Activated CD8-positive, alpha-beta memory T cell treated with anti-CD3 and anti-CD28 coated beads for 48 hours (primary cell): ENCODE measurements around the gene GABRB3.

Experiments used
- DNase-seq, 3 experiments: peaks; one replicate each; pipeline ENCODE4 v3.0.0-alpha.2; 2020; ENCODE audit warnings: low read depth in 2 of 3, low spot score in 2 of 3

The GABRB3 gene

DNA sequence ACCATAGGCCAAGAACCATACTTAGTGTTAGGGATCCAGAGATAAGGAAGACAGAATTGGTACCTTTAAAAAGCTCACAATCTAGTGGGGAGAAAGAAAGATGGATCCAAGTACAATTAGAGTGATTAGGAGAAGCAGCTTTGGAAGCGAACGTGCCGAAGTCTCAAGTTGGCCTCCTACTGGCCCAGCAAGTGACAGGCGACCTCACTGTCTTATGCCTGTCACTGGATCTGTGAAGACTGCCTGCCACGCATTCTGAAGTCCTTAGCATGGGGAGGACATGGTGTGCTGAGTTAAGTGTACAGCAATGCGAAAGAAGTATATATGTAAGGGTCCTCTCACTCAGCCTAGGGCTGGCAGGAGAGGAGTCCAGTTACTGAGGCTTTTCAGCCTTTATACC, 141.0 kb downstream of the GABRB3 start:
- no peak for DNase-seq

DNA sequence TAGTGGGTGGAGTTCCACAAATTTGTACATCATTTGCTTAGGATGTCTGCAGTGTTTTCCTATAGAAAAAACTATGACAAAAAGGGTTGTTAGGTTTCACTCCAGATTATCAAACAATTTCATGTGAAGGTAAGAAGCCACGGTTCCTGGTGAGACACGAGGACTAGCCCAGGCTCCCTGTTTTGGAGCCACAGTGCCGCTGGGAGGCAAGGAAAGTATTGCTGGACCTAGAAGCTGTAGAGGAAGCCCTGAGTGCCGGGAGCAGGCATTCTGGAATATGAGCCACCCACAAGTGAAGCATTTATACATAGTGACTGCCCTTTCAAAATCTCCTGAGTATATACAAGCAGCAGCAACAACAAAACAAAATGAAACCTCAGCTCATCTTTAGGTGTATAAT, 142.0 kb downstream of the GABRB3 start:
- DNase-seq: no peak

DNA sequence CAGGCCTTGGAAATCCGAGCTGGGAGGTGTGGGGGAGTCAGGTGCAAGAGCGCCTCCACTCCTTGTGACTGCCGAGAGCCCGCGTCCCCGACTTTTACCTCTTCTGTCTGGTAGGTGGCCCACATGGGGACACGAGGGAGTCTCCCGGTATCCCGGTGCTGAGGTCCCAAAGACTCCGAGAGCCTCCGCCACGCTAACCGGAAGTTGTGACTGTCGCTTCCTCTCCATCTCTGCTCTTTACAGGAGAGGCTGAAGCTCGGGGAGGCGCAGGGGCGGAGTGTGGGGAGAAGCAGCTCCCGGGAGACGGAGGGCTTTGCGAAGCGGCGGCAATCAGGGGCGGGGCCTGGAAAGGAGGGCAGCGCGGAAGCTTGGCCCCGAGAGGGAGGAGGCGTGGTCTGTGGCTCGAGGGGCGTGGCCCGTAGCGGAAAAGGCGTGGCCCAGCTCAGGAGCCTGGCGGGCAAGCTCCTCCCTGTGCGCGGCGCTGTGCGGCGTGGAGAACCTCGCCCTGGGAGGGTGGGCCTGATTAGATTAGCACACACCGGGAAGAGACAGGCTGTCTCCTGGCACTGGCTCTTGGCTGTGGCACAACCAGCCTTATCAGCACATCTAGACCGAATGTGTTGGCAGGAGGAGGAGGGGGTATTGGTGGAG, 143.9 kb downstream of the GABRB3 start:
- DNase-seq: no peak

DNA sequence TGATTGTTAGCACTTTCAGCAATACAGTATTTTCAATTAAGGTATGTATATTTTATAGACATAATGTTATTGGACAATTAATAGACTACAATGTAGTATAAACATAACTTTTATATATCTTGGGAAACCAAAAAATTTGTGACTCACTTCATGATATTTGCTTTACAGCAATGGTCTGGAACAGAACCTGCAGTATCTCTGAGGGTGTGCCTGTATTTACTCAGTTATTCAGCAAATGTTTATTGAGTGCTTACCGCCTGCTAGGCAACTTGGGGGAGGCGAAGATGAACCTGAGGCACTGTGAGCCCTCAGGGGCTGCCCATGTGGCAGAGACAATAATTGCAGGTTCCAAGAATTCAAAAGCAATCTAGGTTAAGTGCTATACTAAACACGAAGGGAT, 144.8 kb downstream of the GABRB3 start:
- no peak for DNase-seq

DNA sequence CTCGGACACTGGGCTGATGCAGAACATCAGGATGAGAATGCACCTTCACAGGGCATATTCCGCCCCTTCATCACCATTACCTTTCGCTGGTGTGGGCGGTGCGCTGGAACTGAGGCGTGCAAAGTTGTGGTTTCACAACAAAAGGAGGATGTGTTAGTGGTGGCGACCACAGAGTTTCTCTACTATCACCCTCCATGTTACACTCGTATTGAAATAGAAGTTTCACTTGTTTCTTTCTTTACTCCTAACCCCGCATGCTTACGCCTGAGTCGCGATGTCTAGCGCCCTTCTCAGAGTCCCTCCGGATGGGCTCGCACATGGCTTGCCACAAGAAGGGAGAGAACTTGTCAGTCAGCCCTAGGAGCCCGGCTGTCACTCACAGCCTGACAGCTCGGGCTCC, 148.7 kb downstream of the GABRB3 start:
- DNase-seq: no peak

DNA sequence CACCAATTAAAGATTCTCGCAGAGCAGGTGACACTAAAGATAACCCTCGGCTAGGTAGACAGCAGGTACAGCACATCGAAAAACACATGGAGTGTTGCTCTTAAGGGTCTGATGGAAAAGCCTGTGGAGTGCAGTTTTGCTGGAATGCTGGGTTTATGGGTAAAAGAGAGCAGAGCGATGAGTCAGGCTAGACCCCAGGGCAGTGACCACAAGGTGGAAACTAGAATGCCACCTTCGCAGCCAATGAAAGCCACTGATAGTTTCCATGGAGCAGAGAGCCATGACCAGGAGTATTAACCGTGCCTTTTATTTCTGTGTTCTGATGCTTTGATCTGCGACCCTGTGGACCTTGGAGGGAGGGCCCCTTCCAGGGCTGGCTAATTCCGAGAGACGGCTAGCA, 149.8 kb downstream of the GABRB3 start:
- DNase-seq: no peak

DNA sequence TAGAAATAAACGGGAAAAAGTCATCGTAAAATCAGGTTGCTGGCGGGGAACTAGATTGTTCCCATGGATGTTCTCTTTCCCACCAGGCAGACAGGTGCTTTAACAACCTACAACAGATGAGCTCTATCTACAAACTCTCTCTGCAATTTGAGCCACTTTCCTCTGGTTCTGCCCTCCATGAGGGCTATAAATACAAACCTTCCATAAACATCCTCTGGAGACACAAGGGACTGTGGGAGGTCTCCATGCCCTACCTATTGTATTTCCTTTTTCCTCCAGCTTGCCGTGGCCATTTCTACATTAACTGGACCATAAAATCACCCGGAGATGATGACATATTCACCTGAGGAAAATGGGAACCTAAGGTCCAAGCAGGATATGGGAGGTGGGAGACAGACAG, 151.1 kb downstream of the GABRB3 start:
- no peak for DNase-seq

DNA sequence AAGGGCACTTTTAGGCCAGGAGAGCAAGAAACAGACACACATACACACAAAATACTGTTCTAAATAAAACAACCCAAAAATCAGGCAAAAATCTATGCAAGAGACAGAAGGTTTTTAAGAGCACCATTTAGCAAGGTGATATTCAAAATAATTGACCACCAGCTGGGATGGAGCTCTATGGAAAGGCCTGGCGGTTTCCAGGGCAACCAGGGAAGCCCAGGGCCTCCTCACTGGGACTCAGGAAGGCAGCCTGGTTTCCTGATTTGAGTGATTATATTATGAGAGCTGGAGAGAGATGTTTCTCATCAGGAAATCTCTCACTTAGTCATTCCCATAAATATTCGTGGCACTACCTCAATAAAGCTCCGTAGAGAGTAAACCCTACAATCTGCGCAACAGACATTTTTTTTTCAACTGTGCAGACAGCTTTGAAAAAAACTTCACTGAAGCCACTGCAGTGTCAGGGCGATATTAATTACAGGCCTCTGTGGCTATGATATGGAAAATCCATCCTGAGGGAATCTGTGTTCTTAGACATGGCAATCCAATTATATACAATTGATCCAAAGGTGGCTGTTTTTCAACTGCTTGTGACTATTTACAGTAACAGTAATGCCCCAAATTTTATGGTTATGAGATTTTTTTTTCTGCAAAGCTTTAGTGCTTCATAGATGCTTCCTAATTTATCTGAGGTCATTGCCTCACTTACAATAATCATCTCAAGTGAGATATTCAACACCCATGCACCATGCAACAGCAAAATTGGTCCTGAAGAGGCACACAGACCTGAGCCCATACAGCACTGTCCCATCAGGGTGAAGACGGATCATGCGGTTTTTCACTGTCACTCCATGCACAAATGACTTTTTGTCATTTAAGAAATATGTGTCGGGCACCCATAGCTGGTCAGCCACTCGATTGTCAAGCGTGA, 152.1 kb downstream of the GABRB3 start:
- DNase-seq: no peak

DNA sequence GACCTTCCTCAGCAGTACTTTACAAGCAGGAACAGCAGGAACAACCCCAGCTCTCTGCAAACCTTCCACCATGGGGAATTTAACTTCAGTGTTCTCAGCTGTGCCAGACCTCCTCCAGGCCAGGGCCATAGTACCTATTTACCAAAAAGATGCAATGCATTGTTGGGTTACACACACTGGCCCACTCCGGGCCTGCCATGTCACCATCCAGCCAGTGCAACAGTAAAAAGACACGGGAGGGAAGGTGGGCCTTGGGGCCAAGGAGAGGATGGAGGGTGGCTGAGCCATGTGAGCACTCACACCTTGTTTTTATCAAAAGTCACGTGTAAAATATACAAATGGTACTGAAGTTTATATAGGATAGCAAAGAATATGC, 157.0 kb downstream of the GABRB3 start:
- no peak for DNase-seq

DNA sequence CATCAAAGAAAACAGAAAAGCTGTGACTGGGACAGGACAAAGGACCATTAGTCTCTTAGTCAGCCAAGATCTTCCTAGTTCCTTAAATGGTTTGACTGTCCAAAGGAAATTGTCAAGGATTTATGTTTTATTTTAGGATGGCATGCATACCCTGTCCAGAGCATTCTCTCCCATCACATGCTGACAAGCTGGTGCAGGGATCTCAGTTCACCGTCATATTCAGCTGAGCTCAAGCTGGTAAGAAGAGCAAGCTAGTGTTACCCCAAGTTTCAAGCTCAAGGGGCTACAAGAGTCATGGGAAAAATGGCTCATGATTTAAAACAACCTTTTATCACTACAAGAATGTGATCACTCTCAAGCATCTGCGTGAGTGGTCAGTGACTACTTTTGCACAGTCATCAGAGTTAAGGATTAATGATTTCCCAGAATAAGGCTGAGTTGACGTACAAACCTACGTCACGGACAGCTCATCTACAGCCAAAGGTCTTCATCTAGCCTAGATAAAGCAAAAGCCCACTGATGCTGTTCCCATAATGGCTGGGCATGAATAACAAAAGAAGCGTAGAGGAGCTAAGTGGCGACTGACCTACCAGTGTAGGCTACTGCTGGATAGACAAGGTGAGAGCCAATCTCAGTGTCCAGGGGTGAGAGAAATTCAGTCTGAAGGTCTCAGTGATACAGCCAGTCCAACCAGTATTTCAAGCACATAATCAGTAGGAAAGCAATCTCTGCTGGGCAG, 157.5 kb downstream of the GABRB3 start:
- no peak for DNase-seq

DNA sequence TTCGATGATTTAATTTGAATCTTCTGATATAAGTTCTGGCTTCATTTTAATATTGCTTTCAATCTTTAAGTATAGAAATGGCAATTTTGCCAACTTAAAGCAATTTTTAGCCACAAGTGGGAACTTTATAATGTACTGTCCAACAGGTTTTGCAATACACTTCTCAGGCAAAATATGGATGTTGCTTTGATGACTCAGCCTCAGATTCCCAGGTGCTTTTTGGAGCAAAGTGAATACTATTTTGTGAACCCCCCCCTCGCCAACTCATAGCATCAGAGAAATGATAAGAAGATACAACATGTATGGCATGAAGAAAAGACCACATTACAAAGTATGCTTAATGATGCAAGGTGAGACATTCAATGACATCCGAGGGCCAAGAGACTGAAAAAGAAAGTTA, 158.1 kb downstream of the GABRB3 start:
- DNase-seq: no peak

DNA sequence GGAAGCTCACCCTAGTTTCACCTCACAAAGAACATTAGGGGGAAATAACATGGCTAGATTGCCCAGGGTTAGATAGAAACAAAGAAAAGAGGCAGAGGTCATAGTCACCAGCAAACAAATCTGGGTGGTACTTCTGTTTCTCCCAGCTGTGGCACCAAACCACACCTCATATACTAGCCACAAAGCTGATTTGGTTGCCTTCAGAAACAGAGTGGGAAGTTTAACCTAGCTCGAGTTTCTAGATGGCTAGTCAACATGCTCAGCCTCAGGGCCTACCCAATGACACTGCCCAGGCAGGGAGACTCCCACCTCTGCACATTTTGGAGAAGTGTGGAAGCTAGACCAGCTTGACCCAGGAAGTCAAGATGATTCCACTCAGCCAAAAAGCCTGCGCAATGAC, 174.2 kb downstream of the GABRB3 start:
- no peak for DNase-seq

DNA sequence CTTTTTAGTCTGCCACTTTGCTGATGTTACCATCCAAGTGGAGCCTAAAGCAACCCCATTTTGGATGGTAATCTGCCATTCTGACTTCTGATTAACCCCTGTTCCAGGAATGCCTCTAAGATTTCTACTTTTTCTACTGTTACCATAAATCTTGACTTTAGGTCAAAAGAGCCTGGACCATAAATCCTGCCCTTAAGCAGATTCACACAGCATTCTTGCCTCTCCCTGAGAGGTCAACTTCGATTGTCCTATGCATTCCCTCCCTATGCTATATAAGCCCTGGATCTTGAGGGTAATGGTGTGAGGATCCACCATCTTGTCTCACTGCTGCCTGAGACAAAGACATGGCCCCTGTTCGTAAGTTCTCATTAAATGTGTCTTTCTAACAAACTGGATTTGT, 177.3 kb downstream of the GABRB3 start:
- DNase-seq: no peak

DNA sequence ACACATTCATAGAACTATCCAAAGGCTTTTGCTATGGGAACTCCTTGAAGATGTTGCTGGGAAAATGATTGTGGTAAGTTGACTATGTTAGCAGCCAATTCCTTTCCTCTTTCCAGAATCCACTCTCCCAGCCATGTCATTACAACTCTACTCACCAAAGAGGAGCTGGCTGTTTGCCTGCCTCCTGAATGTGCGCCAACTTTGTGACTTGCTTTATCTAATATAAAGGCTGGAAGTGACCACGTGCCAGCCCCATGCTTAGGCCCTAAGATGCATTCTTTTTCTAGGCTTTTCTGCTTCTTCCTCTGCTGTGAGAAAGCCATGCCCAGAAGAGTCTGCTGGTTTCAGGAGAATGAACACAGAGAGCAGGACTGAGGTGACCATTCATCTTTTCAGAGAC, 182.2 kb downstream of the GABRB3 start:
- no peak for DNase-seq

DNA sequence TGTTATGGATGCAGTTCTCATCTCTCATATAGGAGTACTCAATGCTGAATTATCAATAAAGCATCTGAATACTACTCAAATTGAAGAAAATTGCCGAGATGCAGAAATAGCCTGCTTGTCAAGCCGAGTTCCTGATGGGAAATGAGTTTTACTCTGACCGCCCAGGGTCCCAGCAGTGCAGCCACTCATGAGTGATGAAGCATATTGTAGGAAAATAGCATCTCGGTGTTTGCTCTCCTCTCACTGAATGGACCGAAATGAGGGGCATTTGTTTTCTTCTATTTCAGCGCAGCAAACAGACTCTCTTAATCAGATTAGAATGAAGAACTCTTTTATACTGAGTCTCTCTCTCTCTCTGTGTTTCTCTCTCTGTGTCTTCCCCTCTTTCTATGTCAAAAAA, 190.0 kb downstream of the GABRB3 start:
- no peak for DNase-seq

DNA sequence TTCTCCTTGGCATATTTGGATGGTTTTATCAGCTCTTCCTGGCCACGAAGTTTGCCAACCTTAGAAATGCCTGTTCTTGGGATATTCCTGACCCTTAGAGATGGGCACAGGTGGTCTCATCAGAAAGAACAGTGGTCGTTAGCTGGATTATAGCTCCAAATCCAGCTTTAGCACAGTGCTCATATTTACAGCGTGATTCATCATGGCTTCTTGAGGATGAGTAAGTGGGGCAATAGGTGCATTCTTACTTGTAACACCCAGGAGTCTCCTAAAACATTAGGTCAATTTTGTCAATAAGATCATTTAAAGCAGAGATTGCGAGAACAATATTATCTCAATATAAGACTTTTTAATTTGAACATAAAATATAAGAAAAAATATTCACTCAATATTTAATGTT, 191.9 kb downstream of the GABRB3 start:
- DNase-seq: no peak

DNA sequence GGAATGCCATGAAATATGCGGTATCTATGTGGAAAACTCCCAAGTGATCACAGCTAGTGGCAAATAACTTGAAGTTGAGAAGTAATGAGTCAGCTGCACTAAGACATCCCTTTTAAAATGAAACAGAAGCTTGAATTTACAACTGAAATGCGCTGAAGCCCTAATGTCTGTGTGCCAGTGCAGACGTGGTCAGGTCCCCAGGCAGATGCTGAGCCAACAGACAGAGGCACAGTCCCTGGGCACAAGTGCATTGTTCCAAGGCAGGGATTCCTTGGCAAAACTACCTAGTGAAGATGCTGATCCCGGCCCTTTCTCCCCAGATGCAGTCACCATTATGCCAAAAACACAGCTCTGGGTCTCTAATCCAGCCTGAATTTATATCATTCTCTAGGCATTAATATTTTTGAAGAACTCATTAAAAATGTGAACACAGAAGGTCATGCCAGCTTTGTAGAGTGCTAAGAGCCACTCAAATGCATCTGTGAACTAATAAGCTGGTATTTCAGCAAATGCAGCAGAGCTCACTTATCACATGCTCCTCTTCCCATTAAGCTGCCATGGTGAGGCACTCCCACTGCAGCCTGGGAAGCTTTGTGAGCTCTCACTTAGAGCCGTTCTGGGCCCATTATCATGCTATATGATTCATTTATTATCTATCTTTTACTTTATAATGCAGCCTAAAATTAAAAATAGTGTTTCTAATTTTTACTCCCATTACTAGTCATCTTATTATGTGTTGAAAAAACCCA, 200.1 kb downstream of the GABRB3 start:
- no peak for DNase-seq

DNA sequence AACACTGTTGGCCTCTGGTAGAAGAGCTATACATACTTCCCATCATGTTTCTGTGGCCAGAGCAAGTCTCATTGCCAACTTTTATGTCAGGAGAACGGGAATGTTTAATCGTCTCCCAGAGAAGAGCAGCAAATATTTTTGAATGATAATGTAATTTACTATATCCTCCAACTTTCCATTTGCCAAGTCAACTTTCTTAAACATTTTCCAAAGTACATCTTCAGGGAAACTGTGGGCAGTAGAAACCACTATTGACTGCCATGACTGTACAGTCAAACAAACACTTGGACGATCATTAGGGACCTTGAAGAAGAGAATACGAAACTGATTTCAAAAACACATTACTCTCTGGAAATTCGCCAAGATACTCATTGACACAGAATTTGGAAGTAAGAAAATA, 201.5 kb downstream of the GABRB3 start:
- no peak for DNase-seq

DNA sequence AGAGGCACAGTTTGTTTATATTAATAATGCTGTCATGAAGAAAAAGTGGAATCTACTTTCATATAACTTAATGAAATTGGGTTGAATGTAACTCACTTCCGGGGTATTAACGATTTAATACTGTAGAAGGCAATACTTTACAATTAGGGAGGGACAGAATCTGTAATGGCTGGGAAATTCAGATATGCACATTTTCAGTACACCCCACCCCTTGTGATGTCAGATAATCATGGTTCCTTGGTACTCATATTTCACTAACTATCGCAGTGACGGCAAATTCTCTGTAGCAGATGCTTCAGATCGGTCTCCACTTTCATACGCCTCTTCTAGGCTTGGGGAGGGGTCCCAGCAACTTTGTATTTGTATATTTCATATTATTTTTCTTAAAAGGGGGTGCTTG, 207.3 kb downstream of the GABRB3 start:
- DNase-seq: no peak

DNA sequence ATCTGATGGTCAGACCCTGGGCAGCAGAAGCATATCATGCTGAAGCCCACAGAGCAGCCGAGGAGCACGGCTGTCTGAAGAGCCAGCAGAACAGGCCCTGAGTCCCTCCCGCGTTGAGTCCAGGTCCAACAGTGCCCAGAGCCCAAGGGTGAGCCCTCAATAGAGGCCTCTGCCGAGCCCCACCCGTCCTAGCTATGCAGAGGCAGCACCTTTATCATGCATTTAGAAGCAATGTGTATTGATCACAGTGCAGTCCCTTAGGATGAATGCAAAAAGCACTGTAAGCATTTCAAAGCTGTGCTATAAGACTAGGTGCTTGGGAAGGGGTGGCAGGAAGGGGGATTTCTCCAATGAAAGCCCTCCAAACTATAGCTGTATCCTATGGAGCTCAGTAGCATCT, 208.5 kb downstream of the GABRB3 start:
- no peak for DNase-seq

DNA sequence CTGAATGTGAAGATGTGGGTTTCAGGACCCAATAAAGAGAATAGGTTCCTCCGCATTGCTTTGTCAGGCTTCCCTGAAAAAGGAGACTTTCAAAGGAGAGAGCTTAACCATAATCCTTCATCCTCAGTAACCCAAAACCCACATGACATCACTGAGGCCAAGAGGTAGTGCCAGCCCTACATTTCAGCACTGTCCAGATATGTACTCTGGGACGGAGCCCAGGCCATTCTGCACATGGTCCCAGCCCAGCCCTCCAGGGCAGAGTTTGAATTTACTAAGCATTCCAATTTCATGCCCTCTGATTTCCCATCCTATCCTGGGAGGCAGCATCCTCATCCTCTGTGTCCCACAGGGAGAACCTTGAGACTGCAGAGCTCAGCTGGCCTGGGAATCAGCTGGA, 210.5 kb downstream of the GABRB3 start:
- no peak for DNase-seq
